Prostate gland (tissue), 2 donors: ENCODE measurements around the gene ACER3. TPM values are rescaled to one million over a fixed set of nuclear protein-coding genes. Genes with fewer than 3 reads are reported as not detected.

Experiments used
- DNase-seq: peaks from one replicate; pipeline ENCODE4 v3.0.0-alpha.2; 2019; ENCODE audit warnings: low spot score
- H3K27ac ChIP-seq, 2 donors: fragments of 200-600 bp; sonication (generic); 2 replicates each; pipeline ENCODE4 v1.5.1; 2017 to 2019
- H3K27me3 ChIP-seq: fragments of 200-600 bp; sonication (generic); replicated peaks from 2 replicates; pipeline ENCODE4 v1.5.1; 2019; ENCODE audit not compliant: insufficient read depth
- H3K36me3 ChIP-seq, 2 donors: fragments of 200-600 bp; sonication (generic); 1 replicate in 1 of 2; 2 replicates in 1 of 2; pipeline versions ENCODE4 v1.5.1 to v1.8.1; 2017 to 2019
- H3K4me1 ChIP-seq: fragments of 200-600 bp; sonication (generic); replicated peaks from 2 replicates; pipeline ENCODE4 v1.5.1; 2019
- H3K4me3 ChIP-seq, 2 donors: fragments of 200-600 bp; sonication (generic); 2 replicates each; pipeline ENCODE4 v1.5.1; 2017 to 2019
- H3K9me3 ChIP-seq: fragments of 200-600 bp; sonication (generic); 2 replicates; pipeline ENCODE4 v1.5.1; 2017
- CTCF ChIP-seq, 4 experiments: fragments of 200-600 bp in 2 of 4; fragments of 450-650 bp in 2 of 4; sonication (generic) in 2 of 4; IDR thresholded peaks; 1 replicate in 3 of 4; 2 replicates in 1 of 4; pipeline ENCODE4 v1.5.1; 2016 to 2019; ENCODE audit warnings: antibody characterized with exemption in 4 of 4, mild to moderate bottlenecking in 2 of 4, moderate library complexity in 2 of 4
- POLR2A ChIP-seq: fragments of 450-650 bp; IDR thresholded peaks from one replicate; pipeline ENCODE4 v1.6.1; 2016; ENCODE audit warnings: antibody characterized with exemption, mild to moderate bottlenecking
- POLR2AphosphoS5 ChIP-seq: sonication (generic); formaldehyde crosslinking; IDR thresholded peaks from one replicate; pipeline ENCODE4 v1.6.1; 2017; ENCODE audit warnings: antibody characterized with exemption
- WGBS: methylation state at CpG from one replicate; pipeline ENCODE4 v1.1.5; 2018; 5-methylcytosine and 5-hydroxymethylcytosine counted together
- intact Hi-C: fragments of 100-400 bp; cut with DNase I; formaldehyde crosslinking; loops from one replicate; pipeline ENCODE4 v1.14.2; 2022
- total RNA-seq, 2 donors: library from RNA; depleted of rRNA; stranded (reverse); fragments of >200 nt; gene quantifications; one replicate each; pipeline ENCODE4 v1.1.0, GENCODE V29; 2016

Gene ACER3
- total RNA-seq, 2 donors from 2014 or later: 11.3 to 11.9 TPM

GRCh38 chr11:77042111-77042726 is 181.5 kb downstream of the ACER3 start:
- 95% methylated on average over 13 of the region's 13 CpGs for WGBS
- no peak for DNase-seq
- H3K27ac ChIP-seq: no peak overlapping the region
- no peak for TF ChIP-seq POLR2AphosphoS5
- no peak for TF ChIP-seq CTCF (IDR thresholded peaks at IDR 0.05)
- TF ChIP-seq POLR2A: no peak
- peaks cover 7% of the 10 kb centered on the region for H3K27me3 ChIP-seq
- intact Hi-C loops: loop anchor here (10.0 kb wide), 3 partner anchors 117 to 307 kb away; no protein-coding TSS in a partner anchor
- H3K36me3 ChIP-seq: no peaks in the 10 kb centered on the region
- no peaks in the 10 kb centered on the region for H3K4me1 ChIP-seq
- H3K9me3 ChIP-seq: no peaks in the 10 kb centered on the region
- H3K4me3 ChIP-seq: no peak overlapping the region

- Histone ChIP-seq H3K4me3 (no peak overlapping the region), H3K27ac (no peak overlapping the region), H3K27me3 (peaks cover 7% of the 10 kb centered on the region), H3K4me1 (no peaks in the 10 kb centered on the region), H3K9me3 (no peaks in the 10 kb centered on the region), H3K36me3 (no peaks in the 10 kb centered on the region)
- intact Hi-C loops: loop anchor here (10.0 kb wide), 3 partner anchors 120 to 310 kb away; no protein-coding TSS in a partner anchor
- TF ChIP-seq POLR2A (no peak), POLR2AphosphoS5 (no peak)
- 88% methylated on average over 2 of the region's 2 CpGs for WGBS
- DNase-seq: no peak
Observed at GRCh38 chr11:77044356-77044755, 183.6 kb downstream of the ACER3 start.

GRCh38 chr11:77044886-77045285 is 184.2 kb downstream of the ACER3 start:
- Histone ChIP-seq H3K9me3 (no peaks in the 10 kb centered on the region), H3K27ac (no peak overlapping the region), H3K4me1 (no peaks in the 10 kb centered on the region), H3K4me3 (no peak overlapping the region), H3K36me3 (no peaks in the 10 kb centered on the region), H3K27me3 (peaks cover 7% of the 10 kb centered on the region)
- intact Hi-C loops: loop anchor here (5.0 to 10.0 kb wide), 4 partner anchors 120 to 310 kb away; no protein-coding TSS in a partner anchor
- TF ChIP-seq POLR2A (no peak), POLR2AphosphoS5 (no peak), CTCF (IDR thresholded peaks at IDR 0.05) (no peak)
- 95% methylated on average over 9 of the region's 9 CpGs for WGBS
- DNase-seq: no peak

- intact Hi-C loops: loop anchor here (5.0 to 10.0 kb wide), 4 partner anchors 121 to 311 kb away; no protein-coding TSS in a partner anchor
- H3K36me3 ChIP-seq: no peaks in the 10 kb centered on the region
Observed at GRCh38 chr11:77046060-77046501, 185.4 kb downstream of the ACER3 start.

More at GRCh38 chr11:77046060-77046501, 185.4 kb downstream of the ACER3 start:
- Histone ChIP-seq H3K9me3 (no peaks in the 10 kb centered on the region), H3K4me3 (no peak overlapping the region), H3K27ac (no peak overlapping the region), H3K27me3 (no peaks in the 10 kb centered on the region), H3K4me1 (no peaks in the 10 kb centered on the region)
- 5% methylated on average over 39 of the region's 39 CpGs for WGBS
- TF ChIP-seq CTCF (IDR thresholded peaks at IDR 0.05): peak; percentile 55 to 93 (median 85)
- no peak for TF ChIP-seq POLR2AphosphoS5
- TF ChIP-seq POLR2A: no peak
- DNase-seq: no peak
